Activated naive CD8-positive, alpha-beta T cell treated with anti-CD3 and anti-CD28 coated beads, Interleukin-2, amount 10 ng/mL, durations not matched to agents 7 days and 5 days (primary cell): ENCODE results near the gene ARHGAP6. TPM values are rescaled to one million over a fixed set of nuclear protein-coding genes. Genes with fewer than 3 reads are reported as not detected.

ENCODE experiments used
- ATAC-seq: fragments of 150-1000 bp; cut with Tn5 transposase; one replicate; pipeline ENCODE4 v1.10.0; 2021; ENCODE audit warnings: low read depth, moderate library complexity
- POLR2A ChIA-PET: fragments of 350-600 bp; sonication (Branson Sonifier 250); formaldehyde crosslinking; loops from one replicate; lab custom pipeline; 2021; ENCODE audit warnings: antibody characterized with exemption; lab: Charles Lee
- DNase-seq: peaks from one replicate; pipeline ENCODE4 v3.0.0; 2021
- H3K27ac Mint-ChIP-seq: one replicate; pipeline ENCODE4 v1.8.0; 2022; ENCODE audit warnings: mild to moderate bottlenecking, mixed read lengths
- H3K27me3 Mint-ChIP-seq: one replicate; pipeline ENCODE4 v1.8.0; 2022; ENCODE audit warnings: mild to moderate bottlenecking, moderate library complexity, mixed read lengths
- H3K36me3 Mint-ChIP-seq: one replicate; pipeline ENCODE4 v1.8.0; 2021; ENCODE audit warnings: mild to moderate bottlenecking, mixed read lengths
- H3K4me1 Mint-ChIP-seq: one replicate; pipeline ENCODE4 v1.8.0; 2021; ENCODE audit warnings: mixed read lengths
- H3K4me3 Mint-ChIP-seq: one replicate; pipeline ENCODE4 v1.8.0; 2022; ENCODE audit warnings: mild to moderate bottlenecking, moderate library complexity, mixed read lengths
- H3K9me3 Mint-ChIP-seq: one replicate; pipeline ENCODE4 v1.8.0; 2021; ENCODE audit warnings: mixed read lengths
- microRNA-seq: library from miRNA; unstranded; fragments of <30 nt; microRNA quantifications from one replicate; pipeline ENCODE4 v1.2.0, GENCODE V29; 2022
- total RNA-seq, 2 experiments: library from RNA; stranded (reverse); gene quantifications; one replicate each; pipeline ENCODE4 v1.2.3, GENCODE V29; 2021

ARHGAP6 gene
- total RNA-seq, 2 experiments from 2014 or later, result not detected

DNA sequence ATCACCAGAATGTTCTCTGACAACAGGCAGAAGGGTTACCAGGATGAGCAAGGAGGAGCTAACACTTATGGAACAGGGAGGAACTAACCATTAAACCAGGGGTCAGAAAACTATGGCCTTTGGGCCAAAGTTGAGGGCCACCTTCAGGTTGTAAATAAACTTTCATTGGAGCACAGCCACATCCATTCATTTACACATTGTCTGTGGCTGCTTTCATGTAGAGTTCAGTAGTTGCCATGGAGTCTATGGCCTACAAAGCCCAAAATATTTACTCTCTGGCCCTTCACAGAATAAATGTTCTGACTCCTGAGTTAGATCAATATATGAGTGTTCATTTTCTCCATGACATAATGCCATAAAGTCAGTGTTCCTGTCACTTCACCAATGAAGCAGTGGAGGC lies 567.8 kb downstream of the ARHGAP6 start:
- H3K27me3 Mint-ChIP-seq, result peaks cover 2% of the 10 kb centered on the region
- H3K4me3 Mint-ChIP-seq, result no peak overlapping the region
- DNase-seq (no peak), ATAC-seq (no peak)
- no peaks in the 10 kb centered on the region for H3K4me1 Mint-ChIP-seq
- no peaks in the 10 kb centered on the region for H3K9me3 Mint-ChIP-seq
- POLR2A ChIA-PET, result no interaction called here
- no peak overlapping the region for H3K27ac Mint-ChIP-seq
- peaks cover 1% of the 10 kb centered on the region for H3K36me3 Mint-ChIP-seq

GRCh38 chrX:11089802-11090201 lies 575.9 kb downstream of the ARHGAP6 start:
- DNase-seq (no peak), ATAC-seq (no peak)
- H3K4me1 Mint-ChIP-seq, result no peaks in the 10 kb centered on the region
- peaks cover 2% of the 10 kb centered on the region for H3K9me3 Mint-ChIP-seq
- H3K27me3 Mint-ChIP-seq, result no peaks in the 10 kb centered on the region
- POLR2A ChIA-PET, result no interaction called here
- H3K36me3 Mint-ChIP-seq, result no peaks in the 10 kb centered on the region
- H3K4me3 Mint-ChIP-seq, result no peak overlapping the region
- no peak overlapping the region for H3K27ac Mint-ChIP-seq

Small RNA genes lying within 50 kb of the gene (microRNA-seq; reads per million reads assigned to microRNA genes)
- not detected for gene MIR548AX

Other genes with a start within 250 kb of the ARHGAP6 start
- gene MSL3, start 92.3 kb upstream of the ARHGAP6 start, total RNA-seq, result 10 to 100 TPM; 73.7 to 82.4 TPM